ENCODE data around the gene NFIB. TPM values are rescaled to one million over a fixed set of nuclear protein-coding genes. Genes with fewer than 3 reads are reported as not detected.

NFIB gene
- total and polyA plus RNA-seq, 10 of the 15 experiments (the other 5 are each of a cell fraction or from before 2014, with no cell fraction given): under 0.01 to 0.19 (median 0.05) TPM; not detected in 3

DNA sequence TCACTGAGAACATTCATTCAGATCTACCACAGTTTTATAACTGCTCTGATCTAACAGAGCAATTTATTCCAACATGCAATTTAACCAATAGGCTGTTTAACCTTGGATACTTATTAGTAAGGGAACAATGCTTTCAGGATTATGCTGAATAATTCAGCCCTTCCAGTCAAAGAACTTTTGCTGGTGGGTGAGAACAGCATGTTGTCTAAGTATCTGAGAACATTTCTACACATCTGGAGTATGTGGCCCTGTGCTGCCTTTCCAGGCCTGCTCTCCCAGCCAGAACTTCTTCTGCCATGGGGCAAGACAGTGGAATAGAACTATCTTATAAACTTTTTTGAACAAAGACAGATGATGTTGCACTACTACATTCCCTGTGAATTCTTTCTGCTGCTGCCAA, 55.8 kb downstream of the NFIB start:
- ATAC-seq (no peak), DNase-seq (ENCODE audit: low read depth, low spot score) (no peak), FAIRE-seq (no peak)
- no peaks in the 10 kb centered on the region for H3K4me1 ChIP-seq (ENCODE audit: control insufficient read depth, insufficient read depth, low read length)
- no peak overlapping the region for H3K4me3 ChIP-seq
- no peak overlapping the region for H3K4me2 ChIP-seq (ENCODE audit: control insufficient read depth, insufficient read depth)
- no peak overlapping the region for H3K9ac ChIP-seq (ENCODE audit: control insufficient read depth, insufficient read depth, low read length)
- ChIA-PET CTCF (no interaction called here), POLR2A (no interaction called here), RAD21 (ENCODE audit: unreplicated experiment) (no interaction called here), SMC1A (ENCODE audit: uncharacterized antibody, unreplicated experiment) (no interaction called here)
- no peak overlapping the region for H2AFZ ChIP-seq (ENCODE audit: control insufficient read depth, low read depth, low read length)
- no peaks in the 10 kb centered on the region for H3K79me2 ChIP-seq (ENCODE audit: control insufficient read depth, insufficient read depth, low read length)
- no peaks in the 10 kb centered on the region for H4K20me1 ChIP-seq (ENCODE audit: control insufficient read depth, insufficient read depth)
- BruUV-seq (replicated peaks): no TSS peak
- no peaks in the 10 kb centered on the region for H3K9me3 ChIP-seq (replicated peaks; ENCODE audit: control insufficient read depth, insufficient read depth, low read length)
- no peaks in the 10 kb centered on the region for H3K27me3 ChIP-seq (replicated peaks in 1 of 2; ENCODE audit: control insufficient read depth in 2 of 2, insufficient read depth in 2 of 2, low read length in 1 of 2)
- intact Hi-C loops (cut with micrococcal nuclease; ENCODE audit: unreplicated experiment): no loop called here
- in situ Hi-C loops (cut with MboI): no loop called here
- H3K27ac ChIP-seq (ENCODE audit: control insufficient read depth, insufficient read depth): no peak overlapping the region
- no peaks in the 10 kb centered on the region for H3K36me3 ChIP-seq (ENCODE audit: control insufficient read depth in 2 of 2, insufficient read depth in 2 of 2, low read length in 1 of 2)
- TF ChIP-seq, protein P1, sequence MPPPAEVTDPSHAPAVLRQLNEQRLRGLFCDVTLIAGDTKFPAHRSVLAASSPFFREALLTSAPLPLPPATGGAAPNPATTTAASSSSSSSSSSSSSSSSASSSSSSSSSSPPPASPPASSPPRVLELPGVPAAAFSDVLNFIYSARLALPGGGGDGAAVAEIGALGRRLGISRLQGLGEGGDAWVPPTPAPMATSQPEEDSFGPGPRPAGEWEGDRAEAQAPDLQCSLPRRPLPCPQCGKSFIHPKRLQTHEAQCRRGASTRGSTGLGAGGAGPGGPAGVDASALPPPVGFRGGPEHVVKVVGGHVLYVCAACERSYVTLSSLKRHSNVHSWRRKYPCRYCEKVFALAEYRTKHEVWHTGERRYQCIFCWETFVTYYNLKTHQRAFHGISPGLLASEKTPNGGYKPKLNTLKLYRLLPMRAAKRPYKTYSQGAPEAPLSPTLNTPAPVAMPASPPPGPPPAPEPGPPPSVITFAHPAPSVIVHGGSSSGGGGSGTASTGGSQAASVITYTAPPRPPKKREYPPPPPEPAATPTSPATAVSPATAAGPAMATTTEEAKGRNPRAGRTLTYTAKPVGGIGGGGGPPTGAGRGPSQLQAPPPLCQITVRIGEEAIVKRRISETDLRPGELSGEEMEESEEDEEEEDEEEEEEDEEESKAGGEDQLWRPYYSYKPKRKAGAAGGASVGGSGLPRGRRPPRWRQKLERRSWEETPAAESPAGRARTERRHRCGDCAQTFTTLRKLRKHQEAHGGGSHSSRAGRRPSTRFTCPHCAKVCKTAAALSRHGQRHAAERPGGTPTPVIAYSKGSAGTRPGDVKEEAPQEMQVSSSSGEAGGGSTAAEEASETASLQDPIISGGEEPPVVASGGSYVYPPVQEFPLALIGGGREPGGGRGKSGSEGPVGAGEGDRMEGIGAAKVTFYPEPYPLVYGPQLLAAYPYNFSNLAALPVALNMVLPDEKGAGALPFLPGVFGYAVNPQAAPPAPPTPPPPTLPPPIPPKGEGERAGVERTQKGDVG (CRISPR knock-in tag; IDR thresholded peaks at IDR 0.05): no peak
- TF ChIP-seq, protein P2, sequence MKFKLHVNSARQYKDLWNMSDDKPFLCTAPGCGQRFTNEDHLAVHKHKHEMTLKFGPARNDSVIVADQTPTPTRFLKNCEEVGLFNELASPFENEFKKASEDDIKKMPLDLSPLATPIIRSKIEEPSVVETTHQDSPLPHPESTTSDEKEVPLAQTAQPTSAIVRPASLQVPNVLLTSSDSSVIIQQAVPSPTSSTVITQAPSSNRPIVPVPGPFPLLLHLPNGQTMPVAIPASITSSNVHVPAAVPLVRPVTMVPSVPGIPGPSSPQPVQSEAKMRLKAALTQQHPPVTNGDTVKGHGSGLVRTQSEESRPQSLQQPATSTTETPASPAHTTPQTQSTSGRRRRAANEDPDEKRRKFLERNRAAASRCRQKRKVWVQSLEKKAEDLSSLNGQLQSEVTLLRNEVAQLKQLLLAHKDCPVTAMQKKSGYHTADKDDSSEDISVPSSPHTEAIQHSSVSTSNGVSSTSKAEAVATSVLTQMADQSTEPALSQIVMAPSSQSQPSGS (IDR thresholded peaks at IDR 0.05; ENCODE audit: low read length): no peak
- TF ChIP-seq, protein P3, sequence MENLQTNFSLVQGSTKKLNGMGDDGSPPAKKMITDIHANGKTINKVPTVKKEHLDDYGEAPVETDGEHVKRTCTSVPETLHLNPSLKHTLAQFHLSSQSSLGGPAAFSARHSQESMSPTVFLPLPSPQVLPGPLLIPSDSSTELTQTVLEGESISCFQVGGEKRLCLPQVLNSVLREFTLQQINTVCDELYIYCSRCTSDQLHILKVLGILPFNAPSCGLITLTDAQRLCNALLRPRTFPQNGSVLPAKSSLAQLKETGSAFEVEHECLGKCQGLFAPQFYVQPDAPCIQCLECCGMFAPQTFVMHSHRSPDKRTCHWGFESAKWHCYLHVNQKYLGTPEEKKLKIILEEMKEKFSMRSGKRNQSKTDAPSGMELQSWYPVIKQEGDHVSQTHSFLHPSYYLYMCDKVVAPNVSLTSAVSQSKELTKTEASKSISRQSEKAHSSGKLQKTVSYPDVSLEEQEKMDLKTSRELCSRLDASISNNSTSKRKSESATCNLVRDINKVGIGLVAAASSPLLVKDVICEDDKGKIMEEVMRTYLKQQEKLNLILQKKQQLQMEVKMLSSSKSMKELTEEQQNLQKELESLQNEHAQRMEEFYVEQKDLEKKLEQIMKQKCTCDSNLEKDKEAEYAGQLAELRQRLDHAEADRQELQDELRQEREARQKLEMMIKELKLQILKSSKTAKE (IDR thresholded peaks at IDR 0.05; ENCODE audit: low read depth, poor library complexity, severe bottlenecking): no peak
- no peak for TF ChIP-seq POLR2AphosphoS5 (IDR thresholded peaks at IDR 0.05; ENCODE audit: low read length)
- TF ChIP-seq CHD4 (IDR thresholded peaks at IDR 0.05): no peak
- TF ChIP-seq BACH1 (IDR thresholded peaks at IDR 0.05; ENCODE audit: borderline replicate concordance): no peak
- TF ChIP-seq, protein P4, sequence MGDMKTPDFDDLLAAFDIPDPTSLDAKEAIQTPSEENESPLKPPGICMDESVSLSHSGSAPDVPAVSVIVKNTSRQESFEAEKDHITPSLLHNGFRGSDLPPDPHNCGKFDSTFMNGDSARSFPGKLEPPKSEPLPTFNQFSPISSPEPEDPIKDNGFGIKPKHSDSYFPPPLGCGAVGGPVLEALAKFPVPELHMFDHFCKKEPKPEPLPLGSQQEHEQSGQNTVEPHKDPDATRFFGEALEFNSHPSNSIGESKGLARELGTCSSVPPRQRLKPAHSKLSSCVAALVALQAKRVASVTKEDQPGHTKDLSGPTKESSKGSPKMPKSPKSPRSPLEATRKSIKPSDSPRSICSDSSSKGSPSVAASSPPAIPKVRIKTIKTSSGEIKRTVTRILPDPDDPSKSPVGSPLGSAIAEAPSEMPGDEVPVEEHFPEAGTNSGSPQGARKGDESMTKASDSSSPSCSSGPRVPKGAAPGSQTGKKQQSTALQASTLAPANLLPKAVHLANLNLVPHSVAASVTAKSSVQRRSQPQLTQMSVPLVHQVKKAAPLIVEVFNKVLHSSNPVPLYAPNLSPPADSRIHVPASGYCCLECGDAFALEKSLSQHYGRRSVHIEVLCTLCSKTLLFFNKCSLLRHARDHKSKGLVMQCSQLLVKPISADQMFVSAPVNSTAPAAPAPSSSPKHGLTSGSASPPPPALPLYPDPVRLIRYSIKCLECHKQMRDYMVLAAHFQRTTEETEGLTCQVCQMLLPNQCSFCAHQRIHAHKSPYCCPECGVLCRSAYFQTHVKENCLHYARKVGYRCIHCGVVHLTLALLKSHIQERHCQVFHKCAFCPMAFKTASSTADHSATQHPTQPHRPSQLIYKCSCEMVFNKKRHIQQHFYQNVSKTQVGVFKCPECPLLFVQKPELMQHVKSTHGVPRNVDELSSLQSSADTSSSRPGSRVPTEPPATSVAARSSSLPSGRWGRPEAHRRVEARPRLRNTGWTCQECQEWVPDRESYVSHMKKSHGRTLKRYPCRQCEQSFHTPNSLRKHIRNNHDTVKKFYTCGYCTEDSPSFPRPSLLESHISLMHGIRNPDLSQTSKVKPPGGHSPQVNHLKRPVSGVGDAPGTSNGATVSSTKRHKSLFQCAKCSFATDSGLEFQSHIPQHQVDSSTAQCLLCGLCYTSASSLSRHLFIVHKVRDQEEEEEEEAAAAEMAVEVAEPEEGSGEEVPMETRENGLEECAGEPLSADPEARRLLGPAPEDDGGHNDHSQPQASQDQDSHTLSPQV (IDR thresholded peaks at IDR 0.05): no peak
- TF ChIP-seq, protein P5, sequence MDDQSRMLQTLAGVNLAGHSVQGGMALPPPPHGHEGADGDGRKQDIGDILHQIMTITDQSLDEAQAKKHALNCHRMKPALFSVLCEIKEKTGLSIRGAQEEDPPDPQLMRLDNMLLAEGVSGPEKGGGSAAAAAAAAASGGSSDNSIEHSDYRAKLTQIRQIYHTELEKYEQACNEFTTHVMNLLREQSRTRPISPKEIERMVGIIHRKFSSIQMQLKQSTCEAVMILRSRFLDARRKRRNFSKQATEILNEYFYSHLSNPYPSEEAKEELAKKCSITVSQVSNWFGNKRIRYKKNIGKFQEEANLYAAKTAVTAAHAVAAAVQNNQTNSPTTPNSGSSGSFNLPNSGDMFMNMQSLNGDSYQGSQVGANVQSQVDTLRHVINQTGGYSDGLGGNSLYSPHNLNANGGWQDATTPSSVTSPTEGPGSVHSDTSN (IDR thresholded peaks at IDR 0.05; ENCODE audit: insufficient replicate concordance, low read depth, low read length): no peak
- TF ChIP-seq IKZF1 (conservative IDR thresholded peaks at IDR 0.05): no peak
- TF ChIP-seq EGR1 (IDR thresholded peaks at IDR 0.05; ENCODE audit: borderline replicate concordance in 1 of 2, low read depth in 2 of 2, low read length in 2 of 2): no peak

All from GM12878 (cell line).